H1 (cell line): ENCODE results near the gene RNFT1. TPM values are rescaled to one million over a fixed set of nuclear protein-coding genes. Genes with fewer than 3 reads are reported as not detected.
"Not testable (repeated sequence)": the region's sequence is repeated elsewhere in the genome, so short reads cannot be mapped to it uniquely, and the experiment has no call there.

Experiments
- CTCF ChIA-PET: fragments of 300-600 bp; sonication (Branson Sonifier 250); formaldehyde crosslinking; loops from one replicate; lab custom pipeline; 2021; ENCODE audit not compliant: partially characterized antibody; lab: Charles Lee
- POLR2A ChIA-PET: fragments of 300-600 bp; sonication (Branson Sonifier 250); formaldehyde crosslinking; loops from one replicate; lab custom pipeline; 2021; ENCODE audit warnings: inconsistent platforms; ENCODE audit not compliant: partially characterized antibody; lab: Charles Lee
- DNase-seq, 2 experiments: peaks; one replicate each; pipeline versions ENCODE4 v3.0.0 to v3.0.0-alpha.2; 2010 to 2022; ENCODE audit warnings: low spot score in 2 of 2, low read depth in 1 of 2, mixed read lengths in 1 of 2
- FAIRE-seq: peaks from 2 replicates; lab custom pipeline; 2011; peaks lifted over from hg19 to GRCh38; lab: Jason Lieb, UNC
- H2AFZ ChIP-seq: 2 replicates; pipeline ENCODE4 v1.8.1; 2012; ENCODE audit warnings: low read length, inconsistent platforms
- H2AK5ac ChIP-seq: 2 replicates; pipeline ENCODE4 v1.6.1; 2013; ENCODE audit warnings: low read depth, low read length
- H2BK120ac ChIP-seq: replicated peaks from 2 replicates; pipeline ENCODE3; 2013; ENCODE audit warnings: low read depth, low read length, inconsistent platforms
- H2BK12ac ChIP-seq: 2 replicates; pipeline ENCODE4 v1.6.1; 2013; ENCODE audit warnings: low read depth, low read length
- H2BK15ac ChIP-seq: 2 replicates; pipeline ENCODE4 v1.6.1; 2013; ENCODE audit warnings: low read length
- H2BK20ac ChIP-seq: 2 replicates; pipeline ENCODE4 v1.6.1; 2013; ENCODE audit warnings: low read length
- H2BK5ac ChIP-seq: 2 replicates; pipeline ENCODE4 v1.6.1; 2013; ENCODE audit warnings: low read depth, low read length
- H3K14ac ChIP-seq: 2 replicates; pipeline ENCODE4 v1.6.1; 2013; ENCODE audit warnings: inconsistent platforms; ENCODE audit not compliant: insufficient read length
- H3K18ac ChIP-seq: 2 replicates; pipeline ENCODE4 v1.6.1; 2013; ENCODE audit warnings: low read length; ENCODE audit errors: extremely low read depth
- H3K23ac ChIP-seq: 2 replicates; pipeline ENCODE4 v1.6.1; 2013; ENCODE audit warnings: inconsistent platforms; ENCODE audit not compliant: insufficient read length
- H3K23me2 ChIP-seq: 2 replicates; pipeline ENCODE4 v1.6.1; 2013; ENCODE audit warnings: low read depth, low read length
- H3K27ac ChIP-seq: 2 replicates; pipeline ENCODE4 v1.6.1; 2011; ENCODE audit warnings: low read depth, low read length, inconsistent platforms
- H3K27me3 ChIP-seq, 4 experiments: replicated peaks in 1 of 4; 1 replicate in 1 of 4; 2 replicates in 3 of 4; pipeline versions ENCODE4 v1.6.1 to v1.8.1; 2011 to 2013; ENCODE audit warnings: low read length in 3 of 4, mild to moderate bottlenecking in 3 of 4, inconsistent platforms in 2 of 4, mixed read lengths in 2 of 4, moderate library complexity in 1 of 4; ENCODE audit not compliant: control insufficient read depth in 3 of 4, insufficient read depth in 3 of 4; ENCODE audit errors: extremely low read depth in 1 of 4
- H3K36me3 ChIP-seq, 4 experiments: 2 replicates each; pipeline versions ENCODE4 v1.6.1 to v1.8.1; 2011 to 2013; ENCODE audit warnings: mild to moderate bottlenecking in 4 of 4, low read length in 3 of 4, moderate library complexity in 2 of 4, control low read depth in 1 of 4, inconsistent platforms in 1 of 4; ENCODE audit not compliant: insufficient read depth in 4 of 4, control insufficient read depth in 2 of 4
- H3K4ac ChIP-seq: replicated peaks from 2 replicates; pipeline ENCODE3; 2013; ENCODE audit warnings: low read length, low read depth, mixed read lengths, inconsistent platforms; ENCODE audit not compliant: insufficient read length
- H3K4me1 ChIP-seq, 4 experiments: replicated peaks in 1 of 4; 1 replicate in 1 of 4; 2 replicates in 3 of 4; pipeline versions ENCODE4 v1.6.1 to v1.8.1; 2011 to 2013; ENCODE audit warnings: low read length in 3 of 4, inconsistent platforms in 2 of 4, mixed read lengths in 1 of 4; ENCODE audit not compliant: insufficient read depth in 4 of 4, control insufficient read depth in 3 of 4
- H3K4me2 ChIP-seq, 2 experiments: 2 replicates each; pipeline versions ENCODE4 v1.6.1 to v1.8.1; 2011 to 2013; ENCODE audit warnings: low read depth in 2 of 2, low read length in 2 of 2, control low read depth in 1 of 2, inconsistent platforms in 1 of 2, mild to moderate bottlenecking in 1 of 2; ENCODE audit not compliant: insufficient read depth in 1 of 2
- H3K4me3 ChIP-seq, 4 experiments: fragments of 200-600, 300-600 bp in 1 of 4; sonication (generic), shearing (Covaris generic), sonication (Bioruptor Twin) in 1 of 4; 2 replicates each; pipeline versions ENCODE4 v1.5.1 to v1.8.1; 2011 to 2016; ENCODE audit warnings: low read length in 4 of 4, low read depth in 3 of 4, control low read depth in 2 of 4, inconsistent platforms in 2 of 4, mild to moderate bottlenecking in 2 of 4, mixed read lengths in 1 of 4, moderate library complexity in 1 of 4; ENCODE audit not compliant: insufficient read depth in 2 of 4; ENCODE audit errors: extremely low read depth in 1 of 4
- H3K56ac ChIP-seq: replicated peaks from 2 replicates; pipeline ENCODE3; 2013; ENCODE audit warnings: low read depth, mild to moderate bottlenecking, mixed read lengths, low read length, inconsistent platforms; ENCODE audit not compliant: insufficient read length
- H3K79me1 ChIP-seq: 2 replicates; pipeline ENCODE4 v1.6.1; 2013; ENCODE audit warnings: low read depth, low read length, control low read depth
- H3K79me2 ChIP-seq, 2 experiments: 2 replicates each; pipeline versions ENCODE4 v1.6.1 to v1.8.1; 2012 to 2013; ENCODE audit warnings: low read length in 2 of 2, mild to moderate bottlenecking in 2 of 2, inconsistent platforms in 1 of 2; ENCODE audit not compliant: insufficient read depth in 2 of 2, control insufficient read depth in 1 of 2
- H3K9ac ChIP-seq, 4 experiments: replicated peaks in 1 of 4; 1 replicate in 1 of 4; 2 replicates in 3 of 4; pipeline versions ENCODE4 v1.6.1 to v1.8.1; 2011 to 2013; ENCODE audit warnings: low read depth in 3 of 4, low read length in 3 of 4, control low read depth in 2 of 4, mild to moderate bottlenecking in 2 of 4, moderate library complexity in 2 of 4, inconsistent platforms in 1 of 4; ENCODE audit errors: extremely low read depth in 1 of 4
- H3K9me3 ChIP-seq, 2 experiments: 2 replicates each; pipeline versions ENCODE4 v1.6.1 to v1.8.1; 2012 to 2013; ENCODE audit warnings: mild to moderate bottlenecking in 2 of 2, moderate library complexity in 2 of 2, control low read depth in 1 of 2, inconsistent platforms in 1 of 2, low read depth in 1 of 2, low read length in 1 of 2, mixed read lengths in 1 of 2; ENCODE audit not compliant: insufficient read depth in 2 of 2
- H4K20me1 ChIP-seq, 2 experiments: replicated peaks in 1 of 2; 2 replicates each; pipeline versions ENCODE3 to v1.8.1; 2011 to 2013; ENCODE audit warnings: inconsistent platforms in 2 of 2, low read length in 2 of 2, mild to moderate bottlenecking in 1 of 2; ENCODE audit not compliant: insufficient read depth in 2 of 2, control insufficient read depth in 1 of 2
- H4K5ac ChIP-seq: 2 replicates; pipeline ENCODE4 v1.6.1; 2013; ENCODE audit warnings: low read length, low read depth, mixed read lengths, inconsistent platforms; ENCODE audit not compliant: insufficient read length
- H4K8ac ChIP-seq: 2 replicates; pipeline ENCODE4 v1.8.0; 2013; ENCODE audit warnings: mild to moderate bottlenecking, moderate library complexity, low read length, inconsistent platforms; ENCODE audit not compliant: insufficient read depth; ENCODE audit errors: extremely low read depth
- H4K91ac ChIP-seq: replicated peaks from 2 replicates; pipeline ENCODE3; 2013; ENCODE audit warnings: low read length, mixed read lengths, inconsistent platforms; ENCODE audit not compliant: insufficient read length
- PHF8 ChIP-seq: fragments of 200-600 bp; sonication (generic); conservative IDR thresholded peaks from 2 replicates; pipeline ENCODE4 v1.7.1; 2012; ENCODE audit warnings: low read depth, mild to moderate bottlenecking, inconsistent platforms, low read length, moderate library complexity
- POLR2AphosphoS5 ChIP-seq: IDR thresholded peaks from 2 replicates; pipeline ENCODE4 v1.6.1; 2011; ENCODE audit warnings: low read depth, low read length
- SAP30 ChIP-seq: fragments of 300-600 bp; sonication (generic); IDR thresholded peaks from 2 replicates; pipeline ENCODE4 v1.7.1; 2012; ENCODE audit warnings: low read length, moderate library complexity, mild to moderate bottlenecking, inconsistent platforms; ENCODE audit not compliant: insufficient read depth, insufficient replicate concordance
- WGBS, 2 experiments: shearing (Covaris generic) in 1 of 2; methylation state at CpG; one replicate each; pipeline versions ENCODE4 v1.1.6 to v1.1.7; 2013 to 2015; ENCODE audit warnings: low lambda C conversion rate in 2 of 2, mixed read lengths in 2 of 2, inconsistent platforms in 1 of 2, low coverage in 1 of 2, missing lambda C conversion rate in 1 of 2; ENCODE audit not compliant: insufficient replicate concordance in 2 of 2, insufficient coverage in 1 of 2, insufficient read length in 1 of 2; ENCODE audit errors: extremely low coverage in 1 of 2, missing lambda C conversion rate in 1 of 2; 5-methylcytosine and 5-hydroxymethylcytosine counted together
- polyA plus RNA-seq, 7 experiments: library from polyadenylated mRNA; depleted of rRNA in 3 of 7; stranded (reverse) in 5 of 7; unstranded in 2 of 7; fragments of >200 nt in 5 of 7; fragments of 200-250 nt in 2 of 7; gene quantifications; 1 replicate in 5 of 7; 2 replicates in 1 of 7; 4 replicates in 1 of 7; pipeline versions ENCODE4 v1.2.1 to v1.2.3, GENCODE V29; 2011 to 2013; ENCODE audit warnings: missing spikeins in 2 of 7, mixed read lengths in 2 of 7
- total RNA-seq: library from RNA; stranded (reverse); fragmentation: NEBNext Ultra II Directional; extraction: Animal tissue kit (Norgen Biotek cat#: 25700); gene quantifications from 2 replicates; pipeline ENCODE4 v1.2.1, GENCODE V29; 2021

The RNFT1 gene
- total and polyA plus RNA-seq, 2 of the 8 experiments (the other 6 are each of a cell fraction or from before 2014, with no cell fraction given), result 3.0 to 5.2 TPM

DNA sequence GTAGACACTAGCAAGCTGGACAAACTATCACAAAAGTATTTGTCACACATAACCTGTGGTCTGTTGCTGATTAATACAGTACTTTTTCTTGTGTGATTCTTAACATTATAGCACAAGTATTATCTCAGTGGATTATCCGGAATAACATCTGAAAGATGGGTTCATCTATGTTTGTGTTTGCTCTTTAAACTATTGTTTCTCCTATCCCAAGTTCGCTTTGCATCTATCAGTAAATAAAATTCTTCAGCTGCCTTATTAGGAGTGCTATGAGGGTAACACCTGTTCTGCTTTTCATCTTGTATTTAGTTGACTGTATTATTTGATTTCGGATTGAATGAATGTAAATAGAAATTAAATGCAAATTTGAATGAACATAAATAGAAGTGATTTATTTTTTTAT lies 14.5 kb downstream of the RNFT1 start (continued):
- TF ChIP-seq SAP30 (no peak), POLR2AphosphoS5 (no peak), PHF8 (no peak)

GRCh38 chr17:59947310-59947709 lies 17.2 kb downstream of the RNFT1 start:
- H3K27ac ChIP-seq, H2BK15ac ChIP-seq, H4K91ac ChIP-seq, H3K4me2 ChIP-seq, H3K4ac ChIP-seq, H3K4me1 ChIP-seq, H3K23ac ChIP-seq, H3K56ac ChIP-seq, H3K18ac ChIP-seq, POLR2A ChIA-PET, H2BK20ac ChIP-seq, H3K27me3 ChIP-seq, H4K20me1 ChIP-seq, H2AK5ac ChIP-seq, H3K9me3 ChIP-seq, H3K4me3 ChIP-seq, H3K14ac ChIP-seq, H3K79me2 ChIP-seq, FAIRE-seq, CTCF ChIA-PET, H3K9ac ChIP-seq, H4K8ac ChIP-seq, H3K23me2 ChIP-seq, H2BK5ac ChIP-seq, H2BK12ac ChIP-seq, H3K79me1 ChIP-seq, H2AFZ ChIP-seq, DNase-seq, H2BK120ac ChIP-seq, H4K5ac ChIP-seq: not testable (repeated sequence)
- H3K36me3 ChIP-seq, result peaks cover 2 to 12% (median 3%) of the 10 kb centered on the region in 4 experiments; a peak in 5 of 8 replicates
- 87% methylated on average over 4 of the region's 4 CpGs; no CpG with 5 or more reads in 1 of the 2 experiments for WGBS, 2 experiments
